Measurements from ENCODE around the gene LRP1B.
A peak's percentile ranks its signal among the peaks of the same experiment; 100 is the strongest.

The LRP1B gene

GRCh38 chr2:140855471-140855870, 1275.3 kb downstream of the LRP1B start:
- DNase-seq, result no peak

GRCh38 chr2:140851258-140851981, 1279.4 kb downstream of the LRP1B start:
- DNase-seq, result no peak

- no peak for DNase-seq
Measured at GRCh38 chr2:140843186-140843585, 1287.6 kb downstream of the LRP1B start.

GRCh38 chr2:140842110-140842509, 1288.7 kb downstream of the LRP1B start:
- DNase-seq, result peak in 15 of 56 donors; percentile 1 to 54 (median 13)

DNA sequence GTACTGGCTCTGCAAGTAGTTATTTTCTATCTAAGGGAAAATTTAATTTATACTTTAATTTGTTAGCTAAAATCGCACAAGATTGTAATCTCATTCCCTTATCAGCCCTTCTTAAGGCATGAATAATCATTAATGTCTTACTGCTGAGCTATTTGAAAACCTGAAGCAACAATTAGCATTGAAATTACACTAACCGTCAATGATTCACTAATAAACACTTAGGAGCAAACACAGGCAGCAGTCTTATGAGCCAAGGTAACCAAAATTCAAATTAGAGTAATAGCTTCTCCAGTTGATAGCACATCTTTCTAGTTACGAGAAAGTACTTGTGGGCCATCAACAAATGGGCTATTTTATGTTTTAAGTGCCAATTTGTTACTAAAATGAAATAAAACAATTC, 1289.7 kb downstream of the LRP1B start:
- DNase-seq, result no peak

DNA sequence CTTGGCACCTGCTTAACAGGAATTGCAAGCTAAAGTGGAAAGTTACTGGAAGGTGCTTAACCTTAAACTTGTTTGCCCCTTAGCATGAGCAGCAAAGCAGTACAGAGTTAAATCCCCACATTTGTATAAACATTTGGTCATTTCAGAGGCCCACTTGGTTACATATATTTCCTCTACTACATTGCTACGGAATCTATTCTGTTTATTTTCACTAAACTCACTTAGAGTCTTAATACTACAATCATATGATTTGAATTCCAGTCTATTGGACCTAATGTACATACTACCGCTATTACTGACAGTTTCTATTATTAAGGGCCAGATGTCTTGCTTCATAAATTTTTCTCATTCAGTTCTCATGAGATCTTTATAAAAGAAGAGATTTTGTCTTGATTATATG, 1294.0 kb downstream of the LRP1B start:
- DNase-seq, result no peak

GRCh38 chr2:140835079-140835478, 1295.7 kb downstream of the LRP1B start:
- no peak for DNase-seq

DNA sequence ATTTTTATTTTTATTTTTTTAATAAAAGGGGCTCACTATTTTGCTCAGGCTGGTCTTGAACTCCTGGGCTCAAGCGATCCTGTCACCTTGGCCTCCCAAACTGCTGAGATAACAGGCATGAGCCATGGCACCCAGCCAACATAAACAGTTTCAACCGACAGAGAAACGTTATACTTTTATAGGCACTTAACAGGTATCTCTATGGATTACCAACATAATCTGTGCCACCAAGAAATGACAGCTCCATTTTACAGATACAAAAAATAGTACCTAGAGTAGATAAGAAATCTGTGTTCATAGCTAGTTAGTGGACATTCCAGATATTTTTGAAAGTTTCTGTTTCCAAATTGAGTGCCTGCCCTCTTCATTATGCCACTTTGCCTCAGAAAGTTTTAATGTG, 1316.7 kb downstream of the LRP1B start:
- no peak for DNase-seq

GRCh38 chr2:140808820-140809219, 1322.0 kb downstream of the LRP1B start:
- no peak for DNase-seq

- no peak for DNase-seq
Measured at GRCh38 chr2:140808211-140808610, 1322.6 kb downstream of the LRP1B start.

DNA sequence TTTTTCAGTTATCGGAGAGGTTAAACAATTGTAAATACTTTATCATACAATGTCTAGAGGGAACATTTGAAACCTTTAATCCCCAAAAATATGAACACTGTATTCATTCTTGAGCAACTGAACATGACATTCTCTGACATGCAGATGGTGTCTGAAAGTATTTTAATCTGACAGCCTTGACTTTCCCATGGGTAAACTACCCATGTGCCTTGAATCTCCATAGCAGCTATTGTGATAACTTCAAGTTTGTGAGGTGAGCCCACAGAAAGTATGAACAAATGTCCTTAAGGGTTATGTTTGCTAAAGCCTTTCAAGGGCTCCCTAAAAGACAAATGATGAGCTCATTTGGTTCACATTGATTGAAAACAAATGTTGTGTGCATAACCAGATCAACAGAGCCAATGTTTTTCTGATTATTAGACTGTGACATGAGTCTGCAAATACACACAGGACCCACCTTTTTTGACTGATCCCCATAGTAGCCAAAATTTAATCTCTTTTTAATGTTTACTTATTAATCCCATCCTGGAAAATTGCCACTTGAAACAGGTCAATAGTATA, 1326.0 kb downstream of the LRP1B start:
- DNase-seq, result no peak

DNA sequence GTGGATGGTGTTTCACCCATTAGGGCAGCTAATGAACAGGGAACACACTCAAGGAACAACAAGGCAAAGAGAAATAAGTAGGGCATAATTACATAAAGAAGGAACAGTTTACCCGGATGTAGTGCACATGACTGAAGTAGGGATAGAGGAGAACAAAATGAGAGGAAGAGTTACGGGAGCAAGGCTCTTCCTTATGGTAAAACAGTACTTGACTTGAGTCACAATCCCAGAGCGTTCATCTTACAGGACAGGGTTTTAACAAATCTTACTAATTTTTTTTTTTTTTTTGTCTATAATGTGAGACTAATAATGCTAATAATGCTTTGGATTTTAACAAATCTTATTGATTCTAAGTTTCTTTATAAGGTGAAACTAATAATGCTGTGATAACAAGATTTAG, 1329.5 kb downstream of the LRP1B start:
- no peak for DNase-seq

- DNase-seq, result no peak
Measured at GRCh38 chr2:140797718-140798117, 1333.1 kb downstream of the LRP1B start.

- no peak for DNase-seq
Measured at GRCh38 chr2:140791802-140792201, 1339.0 kb downstream of the LRP1B start.

- no peak for DNase-seq
Measured at GRCh38 chr2:140786585-140786984, 1344.2 kb downstream of the LRP1B start.

DNA sequence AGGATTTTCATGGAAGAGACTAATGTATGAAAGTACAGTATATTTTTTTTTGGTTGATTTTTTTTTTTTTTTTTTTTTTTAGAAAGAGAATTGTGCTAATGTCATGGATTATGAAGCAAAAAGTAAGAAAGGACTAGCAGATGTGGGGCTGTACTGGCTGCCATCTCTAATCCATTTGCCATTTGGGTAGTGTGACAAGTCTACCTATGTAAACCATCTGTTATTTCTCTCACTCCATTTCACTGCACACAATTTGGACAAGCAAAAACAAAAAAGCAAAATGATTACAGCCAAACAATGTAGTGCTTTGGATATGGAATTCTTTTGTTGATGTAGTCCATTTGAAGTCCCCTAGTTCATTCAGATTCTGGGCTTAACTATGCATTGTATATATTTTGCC, 1355.4 kb downstream of the LRP1B start:
- DNase-seq, result no peak

GRCh38 chr2:140770645-140771044, 1360.2 kb downstream of the LRP1B start:
- no peak for DNase-seq

DNA sequence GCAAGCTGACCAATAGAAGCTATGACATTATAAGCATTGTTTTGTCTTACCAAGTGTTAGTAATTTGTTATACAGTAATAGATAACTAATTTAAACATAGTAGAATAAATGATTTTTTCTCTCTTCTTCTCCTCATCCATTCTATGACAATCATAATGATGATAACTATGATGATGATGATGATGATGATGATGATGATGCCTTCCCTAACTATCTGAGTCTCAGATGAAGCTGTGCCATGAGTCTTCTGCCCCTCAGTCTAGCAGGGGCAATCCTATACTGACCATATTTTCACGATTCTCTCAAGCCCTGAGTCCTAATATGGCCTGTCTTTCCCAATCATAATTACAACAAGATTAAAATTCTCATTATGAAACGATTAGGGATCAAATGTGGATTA, 1369.0 kb downstream of the LRP1B start:
- DNase-seq, result no peak

DNA sequence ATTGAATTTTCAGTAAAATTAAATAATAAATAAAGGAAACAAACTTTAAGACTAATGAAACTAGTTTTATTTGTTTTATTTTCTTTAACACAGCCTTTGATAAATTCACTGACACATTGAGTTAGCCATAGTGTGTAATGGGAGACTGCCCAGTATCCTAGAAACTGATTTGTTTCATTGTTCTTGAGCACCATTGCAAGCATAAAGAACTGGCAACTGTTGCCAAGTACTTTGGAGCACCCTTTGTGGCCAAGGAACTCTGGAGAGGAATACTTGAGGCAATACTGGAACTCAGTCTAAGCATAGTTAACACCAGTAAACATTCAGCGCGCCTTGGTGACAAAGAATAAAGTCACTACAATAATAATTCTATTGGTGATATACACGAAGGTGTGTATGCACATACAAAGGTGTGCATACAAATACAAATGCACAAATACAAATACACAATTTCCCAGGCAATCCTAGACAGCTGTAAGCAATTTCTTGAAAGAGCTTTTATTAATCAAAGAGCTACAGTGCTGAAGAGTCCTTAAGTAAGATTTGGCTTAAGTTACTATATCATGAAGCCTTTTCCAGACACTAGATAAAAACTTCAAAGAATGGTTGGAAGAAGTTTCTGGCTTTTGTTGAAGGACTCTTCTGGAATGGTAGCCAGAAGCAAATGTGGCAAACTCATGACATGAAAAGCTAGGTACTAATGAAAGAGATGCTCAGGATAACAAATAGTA, 1371.2 kb downstream of the LRP1B start:
- peak in 5 of 56 donors; percentile 3 to 49 (median 8) for DNase-seq

DNA sequence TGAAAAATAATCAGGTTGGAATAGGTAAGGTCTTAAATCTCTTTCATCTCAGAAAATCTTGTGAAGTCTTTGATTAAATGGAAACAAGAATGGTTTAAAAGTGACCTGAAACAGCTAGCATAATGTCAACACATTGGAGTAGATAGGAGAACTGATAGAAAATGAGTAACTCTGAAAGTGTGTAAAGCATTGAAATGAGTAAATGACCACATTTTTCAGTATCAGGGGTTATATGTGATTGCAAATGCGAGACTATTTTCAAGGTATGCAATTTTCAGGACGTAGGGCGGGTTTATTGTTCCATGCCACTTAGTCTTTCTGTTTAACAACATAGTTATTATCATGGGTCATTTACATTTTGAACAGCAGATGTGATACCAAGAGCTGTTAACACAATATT, 1383.2 kb downstream of the LRP1B start:
- DNase-seq, result no peak

- DNase-seq, result no peak
Measured at GRCh38 chr2:140747090-140747489, 1383.7 kb downstream of the LRP1B start.

GRCh38 chr2:140744379-140744778, 1386.4 kb downstream of the LRP1B start:
- no peak for DNase-seq

GRCh38 chr2:140737006-140737405, 1393.8 kb downstream of the LRP1B start:
- no peak for DNase-seq

All from nucleus accumbens (tissue), 56 donors.